HPDE6-E6E7 (cell line): ENCODE results near the gene BHLHE23.
A peak's percentile ranks its signal among the peaks of the same experiment; 100 is the strongest.

Experiments
- DNase-seq: peaks from one replicate; pipeline ENCODE4 v3.0.0; 2011; ENCODE audit warnings: missing footprints; ENCODE audit errors: extremely low spot score

BHLHE23 gene

GRCh38 chr20:62972845-62973745 lies 33.7 kb downstream of the BHLHE23 start:
- DNase-seq, result no peak

DNA sequence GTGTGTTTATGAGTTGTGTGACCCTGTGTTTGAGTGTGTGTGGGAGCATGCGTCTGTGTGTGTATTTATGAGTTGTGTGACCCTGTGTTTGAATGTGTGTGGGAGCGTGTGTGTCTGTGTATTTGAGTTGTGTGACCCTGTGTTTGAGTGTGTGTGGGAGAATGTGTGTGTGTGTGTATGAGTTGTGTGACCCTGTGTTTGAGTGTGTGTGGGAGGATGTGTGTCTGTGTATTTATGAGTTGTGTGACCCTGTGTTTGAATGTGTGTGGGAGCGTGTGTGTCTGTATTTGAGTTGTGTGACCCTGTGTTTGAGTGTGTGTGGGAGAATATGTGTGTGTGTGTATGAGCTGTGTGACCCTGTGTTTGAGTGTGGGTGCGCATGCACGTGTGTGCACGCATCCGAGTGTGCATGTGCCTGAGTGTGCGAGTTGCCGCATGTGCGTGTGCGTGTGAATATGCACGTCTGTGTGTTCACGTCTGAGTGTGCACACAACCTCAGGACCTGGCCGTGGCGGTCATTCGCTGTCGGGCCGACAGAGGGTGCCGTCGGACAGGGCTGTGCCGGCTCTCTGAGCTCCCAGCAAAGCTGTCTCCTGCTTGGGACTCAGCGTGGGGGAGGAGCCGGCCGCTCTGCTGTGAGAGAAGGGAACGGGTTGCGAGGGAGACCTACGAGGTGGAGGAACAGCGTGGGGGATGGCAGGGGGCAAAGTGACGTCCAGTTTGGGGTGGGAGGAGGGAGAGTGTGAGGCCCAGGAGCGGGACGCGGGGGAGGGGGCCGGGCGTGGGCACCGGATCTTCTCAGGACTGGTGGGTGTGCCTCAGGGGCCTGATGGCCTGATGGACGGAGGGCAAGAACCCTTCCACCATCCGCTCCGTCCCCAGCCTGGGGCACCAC lies 34.6 kb downstream of the BHLHE23 start:
- peak; percentile 99 for DNase-seq

DNA sequence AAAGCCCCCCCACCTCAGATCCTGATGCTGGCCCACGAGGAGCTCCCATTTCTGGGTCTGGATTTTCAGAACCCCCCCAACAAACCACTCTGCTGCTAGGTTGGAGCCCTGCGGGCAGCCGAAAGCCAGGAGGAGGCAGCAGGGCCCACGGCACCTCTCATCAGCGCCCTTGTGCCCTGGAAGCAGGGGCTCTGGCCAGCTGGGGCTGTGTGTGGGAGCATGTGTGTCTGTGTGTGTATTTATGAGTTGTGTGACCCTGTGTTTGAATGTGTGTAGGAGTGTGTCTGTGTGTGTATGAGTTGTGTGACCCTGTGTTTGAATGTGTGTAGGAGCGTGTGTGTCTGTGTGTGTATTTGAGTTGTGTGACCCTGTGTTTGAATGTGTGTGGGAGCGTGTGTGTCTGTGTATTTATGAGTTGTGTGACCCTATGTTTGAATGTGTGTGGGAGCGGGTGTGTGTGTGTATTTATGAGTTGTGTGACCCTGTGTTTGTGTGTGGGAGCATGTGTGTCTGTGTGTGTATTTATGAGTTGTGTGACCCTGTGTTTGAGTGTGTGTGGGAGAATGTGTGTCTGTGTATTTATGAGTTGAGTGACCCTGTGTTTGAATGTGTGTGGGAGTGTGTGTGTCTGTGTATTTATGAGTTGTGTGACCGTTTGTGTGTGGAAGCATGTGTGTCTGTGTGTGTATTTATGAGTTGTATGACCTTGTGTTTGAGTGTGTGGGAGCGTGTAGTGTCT lies 35.4 kb downstream of the BHLHE23 start:
- no peak for DNase-seq

GRCh38 chr20:62970307-62971210 lies 36.2 kb downstream of the BHLHE23 start:
- DNase-seq, result no peak

DNA sequence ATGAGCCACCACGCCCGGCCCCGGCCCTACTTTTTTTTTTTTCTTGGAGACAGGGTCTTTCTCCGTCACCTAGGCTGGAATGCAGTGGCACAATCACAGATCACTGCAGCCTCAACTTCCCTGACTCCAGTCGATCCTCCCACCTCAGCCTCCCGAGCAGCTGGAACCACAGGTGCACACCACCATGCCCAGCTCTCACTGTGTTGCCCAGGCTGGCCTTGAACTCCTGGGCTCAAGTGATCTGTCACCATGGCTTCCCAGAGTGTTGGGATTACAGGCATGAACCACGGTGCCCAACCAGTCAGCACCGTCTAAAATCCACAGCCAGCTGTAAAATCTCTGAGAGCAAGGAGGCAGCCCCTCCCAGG lies 36.8 kb downstream of the BHLHE23 start:
- no peak for DNase-seq

- no peak for DNase-seq
Observed at GRCh38 chr20:62969179-62969760, 37.5 kb downstream of the BHLHE23 start.

DNA sequence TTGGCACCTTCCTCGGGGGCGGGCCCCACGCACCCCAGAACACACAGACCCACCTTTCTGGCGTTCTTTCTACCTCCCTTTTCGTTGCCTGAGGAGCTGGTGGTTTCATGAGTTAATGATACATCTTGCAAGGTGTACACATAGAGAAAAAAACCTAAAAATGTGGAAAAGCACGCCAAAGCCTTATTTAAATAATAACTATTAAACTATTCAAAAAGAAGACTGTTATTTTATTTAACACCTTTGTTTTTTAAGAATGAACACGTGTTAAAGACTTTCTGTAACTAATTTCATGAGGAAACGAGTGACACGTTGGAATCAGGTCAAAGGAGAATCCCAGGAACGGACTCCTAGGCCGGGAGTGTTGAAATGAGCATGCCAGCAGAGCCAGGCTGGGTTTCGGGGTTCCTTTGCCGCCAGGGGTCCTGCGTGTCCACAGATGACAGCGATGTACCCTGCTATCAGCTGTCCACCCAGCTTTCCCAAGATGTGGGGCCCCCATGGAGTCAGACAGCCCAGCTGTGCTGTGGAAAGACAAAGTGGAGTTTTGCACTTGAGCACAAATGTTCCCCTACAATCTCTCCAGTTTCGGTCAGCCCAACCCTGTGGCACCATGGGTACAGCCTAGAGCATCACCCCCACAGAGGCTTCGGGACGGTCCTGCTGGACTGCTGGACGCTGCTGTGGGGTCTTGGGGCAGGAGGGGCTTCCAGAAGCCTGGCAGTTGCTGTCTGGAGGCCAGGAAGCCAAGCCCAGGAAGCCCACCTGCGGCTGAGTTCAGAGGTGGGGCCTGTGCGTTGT lies 38.2 kb downstream of the BHLHE23 start:
- no peak for DNase-seq

DNA sequence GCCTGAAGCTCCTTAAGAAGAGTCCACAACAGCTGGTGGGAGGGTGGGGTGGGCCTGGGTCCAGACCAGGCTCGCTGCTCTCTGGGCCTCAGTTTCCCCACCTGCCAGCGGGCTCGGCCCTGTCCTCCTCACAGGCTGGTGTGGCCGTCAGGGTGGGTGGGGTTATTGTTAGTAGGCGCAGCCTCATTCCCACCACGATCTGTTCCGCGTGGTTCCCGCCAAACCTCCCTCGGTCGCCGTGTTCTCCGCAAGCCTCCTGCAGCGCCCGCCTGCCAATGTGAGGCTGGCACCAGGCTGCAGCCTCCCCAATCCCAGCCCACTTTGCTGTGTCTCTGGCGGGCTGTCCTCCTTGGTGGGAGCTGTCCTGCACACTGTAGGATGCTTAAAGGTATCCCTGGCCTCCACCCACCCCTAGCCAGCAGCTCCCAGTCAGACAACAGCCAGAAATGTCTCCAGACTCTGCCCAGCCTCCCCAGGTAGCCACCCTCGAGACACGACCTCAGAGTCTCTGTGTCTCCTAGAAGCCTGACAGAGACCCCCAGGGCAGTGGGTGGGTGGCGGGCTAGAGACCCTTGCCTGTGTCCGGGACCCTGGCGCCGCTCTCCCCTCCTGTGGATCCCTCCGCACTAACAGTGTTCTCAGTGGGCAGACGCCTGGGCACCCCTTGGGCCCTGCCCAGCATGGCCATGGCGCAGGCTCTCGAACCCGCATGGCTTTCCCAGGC lies 39.0 kb downstream of the BHLHE23 start:
- DNase-seq, result no peak

- DNase-seq, result no peak
Observed at GRCh38 chr20:62967149-62967501, 39.6 kb downstream of the BHLHE23 start.

- DNase-seq, result no peak
Observed at GRCh38 chr20:62966212-62967148, 40.3 kb downstream of the BHLHE23 start.

GRCh38 chr20:62965363-62965771 lies 41.4 kb downstream of the BHLHE23 start:
- DNase-seq, result no peak

- DNase-seq, result no peak
Observed at GRCh38 chr20:62964700-62965099, 42.1 kb downstream of the BHLHE23 start.

DNA sequence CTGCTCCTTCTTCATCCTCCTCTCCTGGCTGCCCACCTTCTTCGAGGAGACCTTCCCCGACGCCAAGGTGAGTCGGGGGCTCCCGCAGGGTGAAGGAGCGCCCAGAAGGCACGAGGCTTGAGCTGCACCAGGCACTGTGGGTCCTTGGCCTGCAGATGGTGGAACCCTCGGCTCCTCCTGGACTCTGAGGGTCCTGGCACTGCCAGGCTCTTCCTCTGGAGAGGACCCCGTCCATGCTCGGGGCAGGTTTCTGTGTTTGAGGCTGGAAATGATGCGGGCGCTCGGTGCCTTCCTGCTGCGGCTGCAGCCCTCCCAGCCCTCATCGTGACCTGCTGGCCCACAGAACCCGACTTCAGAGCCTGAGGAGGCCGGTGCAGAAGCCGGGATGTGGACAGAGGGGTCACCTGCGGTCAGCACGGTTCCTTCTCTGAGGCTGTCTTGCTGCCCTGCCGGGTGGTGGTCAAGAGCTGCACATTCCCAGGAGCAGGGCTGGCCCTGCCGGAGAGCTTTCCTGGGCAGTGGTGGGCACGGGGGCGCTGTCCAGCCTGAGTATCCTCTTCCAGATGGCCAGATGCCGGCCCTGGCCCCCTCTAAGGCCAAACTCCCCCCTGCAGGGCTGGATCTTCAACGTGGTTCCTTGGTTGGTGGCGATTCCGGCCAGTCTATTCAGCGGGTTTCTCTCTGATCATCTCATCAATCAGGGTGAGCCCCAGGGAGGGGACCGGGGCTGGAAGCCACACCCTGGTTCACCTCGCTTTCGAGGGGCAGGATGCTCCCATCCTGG lies 43.0 kb downstream of the BHLHE23 start:
- no peak for DNase-seq

DNA sequence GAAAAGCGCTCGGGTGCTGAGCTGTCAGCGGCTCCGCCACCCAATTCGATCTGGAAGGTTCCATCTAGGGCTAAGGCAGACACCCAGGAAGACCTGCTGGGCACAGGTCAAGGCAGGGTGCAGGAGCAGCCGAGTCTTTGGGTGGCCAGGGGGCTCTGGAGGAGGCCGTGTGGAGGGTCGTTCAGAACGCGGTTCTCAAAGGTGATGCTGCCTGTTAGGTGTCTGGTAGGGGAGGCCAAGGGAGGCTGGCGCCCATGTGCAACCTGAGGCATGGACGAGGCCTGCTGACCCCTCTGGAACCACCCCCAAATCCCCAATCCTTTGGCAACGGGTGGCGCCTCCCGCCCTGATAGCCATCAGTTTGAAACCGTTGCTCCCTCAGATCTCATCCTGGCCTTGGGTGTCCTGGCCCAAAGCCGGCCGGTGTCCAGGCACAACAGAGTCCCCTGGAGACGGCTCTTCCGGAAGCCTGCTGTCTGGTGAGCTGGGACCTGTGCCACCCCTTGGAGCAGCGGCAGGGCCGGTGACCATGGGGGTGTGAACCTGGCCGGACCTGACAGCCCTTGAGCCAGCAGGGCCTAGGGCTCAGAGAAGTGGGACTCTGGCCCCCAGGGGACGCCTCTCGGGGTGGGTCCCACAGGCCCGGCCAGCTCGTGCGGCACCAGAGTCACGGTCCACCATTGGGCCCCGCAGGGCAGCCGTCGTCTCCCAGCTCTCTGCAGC lies 43.7 kb downstream of the BHLHE23 start:
- no peak for DNase-seq

GRCh38 chr20:62962221-62962879 lies 44.4 kb downstream of the BHLHE23 start:
- DNase-seq, result no peak

GRCh38 chr20:62961799-62962198 lies 45.0 kb downstream of the BHLHE23 start:
- DNase-seq, result no peak
